Progenitor cell of endocrine pancreas (in vitro differentiated cells): ENCODE measurements around the gene CAMK4. TPM values are rescaled to one million over a fixed set of nuclear protein-coding genes. Genes with fewer than 3 reads are reported as not detected.
A peak's percentile ranks its signal among the peaks of the same experiment; 100 is the strongest.
"Not testable (repeated sequence)": the region's sequence is repeated elsewhere in the genome, so short reads cannot be mapped to it uniquely, and the experiment has no call there.

ENCODE experiments used
- DNase-seq: peaks from one replicate; pipeline ENCODE4 v3.0.0; 2021; ENCODE audit warnings: low spot score; ENCODE audit not compliant: unreplicated experiment
- H3K27ac Mint-ChIP-seq: 2 replicates; pipeline ENCODE4 v1.8.0; 2021; ENCODE audit warnings: mild to moderate bottlenecking, moderate library complexity, mixed read lengths
- H3K27me3 Mint-ChIP-seq: 2 replicates; pipeline ENCODE4 v1.8.0; 2021; ENCODE audit warnings: mixed read lengths
- H3K36me3 Mint-ChIP-seq: 2 replicates; pipeline ENCODE4 v1.8.0; 2022; ENCODE audit warnings: mixed read lengths; ENCODE audit not compliant: insufficient read depth
- H3K4me1 Mint-ChIP-seq: 2 replicates; pipeline ENCODE4 v1.8.0; 2021; ENCODE audit warnings: low read depth, mixed read lengths
- H3K4me3 Mint-ChIP-seq: 2 replicates; pipeline ENCODE4 v1.8.0; 2021; ENCODE audit warnings: low read depth, mild to moderate bottlenecking, moderate library complexity, mixed read lengths
- H3K9me3 Mint-ChIP-seq: 2 replicates; pipeline ENCODE4 v1.8.0; 2021; ENCODE audit warnings: low read depth, mixed read lengths
- CTCF ChIP-seq: fragments of 200-600 bp; sonication (generic); IDR thresholded peaks from one replicate; pipeline ENCODE4 v1.5.0; 2021; ENCODE audit warnings: antibody characterized with exemption, mild to moderate bottlenecking; ENCODE audit not compliant: unreplicated experiment
- total RNA-seq: library from RNA; stranded (reverse); gene quantifications from 2 replicates; pipeline ENCODE4 v1.2.1, GENCODE V29; 2021

CAMK4 gene
- total RNA-seq, 1 donor from 2014 or later, result 2.3 TPM

GRCh38 chr5:111353035-111353434, 128.9 kb downstream of the CAMK4 start:
- Mint-ChIP-seq H3K27me3 (no peaks in the 10 kb centered on the region), H3K9me3 (no peaks in the 10 kb centered on the region), H3K4me1 (no peaks in the 10 kb centered on the region), H3K4me3 (no peak overlapping the region), H3K36me3 (no peaks in the 10 kb centered on the region), H3K27ac (no peak overlapping the region)
- DNase-seq, result no peak
- no peak for TF ChIP-seq CTCF

GRCh38 chr5:111358726-111359125, 134.5 kb downstream of the CAMK4 start:
- H3K9me3 Mint-ChIP-seq, H3K27me3 Mint-ChIP-seq, H3K27ac Mint-ChIP-seq, H3K4me3 Mint-ChIP-seq, H3K36me3 Mint-ChIP-seq, DNase-seq, H3K4me1 Mint-ChIP-seq: not testable (repeated sequence)

GRCh38 chr5:111360173-111360572, 136.0 kb downstream of the CAMK4 start:
- H3K36me3 Mint-ChIP-seq, result no peaks in the 10 kb centered on the region
- no peaks in the 10 kb centered on the region for H3K4me1 Mint-ChIP-seq
- peaks cover 8% of the 10 kb centered on the region for H3K27me3 Mint-ChIP-seq
- H3K4me3 Mint-ChIP-seq, result no peak overlapping the region
- peaks cover 2% of the 10 kb centered on the region for H3K9me3 Mint-ChIP-seq
- no peak overlapping the region for H3K27ac Mint-ChIP-seq
- no peak for DNase-seq
- no peak for TF ChIP-seq CTCF

- Mint-ChIP-seq H3K36me3 (no peaks in the 10 kb centered on the region), H3K27me3 (peaks cover 11% of the 10 kb centered on the region), H3K27ac (no peak overlapping the region), H3K4me3 (no peak overlapping the region), H3K9me3 (peaks cover 4% of the 10 kb centered on the region), H3K4me1 (no peaks in the 10 kb centered on the region)
- no peak for TF ChIP-seq CTCF
- DNase-seq, result peak; percentile 9
These were observed 140.8 kb downstream of the CAMK4 start for GRCh38 chr5:111364992-111365391.

GRCh38 chr5:111366388-111366787, 142.2 kb downstream of the CAMK4 start:
- Mint-ChIP-seq H3K4me3 (no peak overlapping the region), H3K4me1 (no peaks in the 10 kb centered on the region), H3K27ac (no peak overlapping the region), H3K36me3 (no peaks in the 10 kb centered on the region), H3K27me3 (peaks cover 11% of the 10 kb centered on the region), H3K9me3 (peaks cover 4% of the 10 kb centered on the region)
- TF ChIP-seq CTCF, result no peak
- DNase-seq, result no peak

GRCh38 chr5:111367115-111367514, 142.9 kb downstream of the CAMK4 start:
- Mint-ChIP-seq H3K9me3 (peaks cover 4% of the 10 kb centered on the region), H3K36me3 (no peaks in the 10 kb centered on the region), H3K4me1 (no peaks in the 10 kb centered on the region), H3K4me3 (no peak overlapping the region), H3K27me3 (peaks cover 11% of the 10 kb centered on the region), H3K27ac (no peak overlapping the region)
- no peak for TF ChIP-seq CTCF
- DNase-seq, result no peak
